NCI-H2029 (cell line): ENCODE results near the gene OPCML.

Experiments used
- DNase-seq: peaks from one replicate; lab custom pipeline; 2025; lab: John Stamatoyannopoulos, UW

Gene OPCML

DNA sequence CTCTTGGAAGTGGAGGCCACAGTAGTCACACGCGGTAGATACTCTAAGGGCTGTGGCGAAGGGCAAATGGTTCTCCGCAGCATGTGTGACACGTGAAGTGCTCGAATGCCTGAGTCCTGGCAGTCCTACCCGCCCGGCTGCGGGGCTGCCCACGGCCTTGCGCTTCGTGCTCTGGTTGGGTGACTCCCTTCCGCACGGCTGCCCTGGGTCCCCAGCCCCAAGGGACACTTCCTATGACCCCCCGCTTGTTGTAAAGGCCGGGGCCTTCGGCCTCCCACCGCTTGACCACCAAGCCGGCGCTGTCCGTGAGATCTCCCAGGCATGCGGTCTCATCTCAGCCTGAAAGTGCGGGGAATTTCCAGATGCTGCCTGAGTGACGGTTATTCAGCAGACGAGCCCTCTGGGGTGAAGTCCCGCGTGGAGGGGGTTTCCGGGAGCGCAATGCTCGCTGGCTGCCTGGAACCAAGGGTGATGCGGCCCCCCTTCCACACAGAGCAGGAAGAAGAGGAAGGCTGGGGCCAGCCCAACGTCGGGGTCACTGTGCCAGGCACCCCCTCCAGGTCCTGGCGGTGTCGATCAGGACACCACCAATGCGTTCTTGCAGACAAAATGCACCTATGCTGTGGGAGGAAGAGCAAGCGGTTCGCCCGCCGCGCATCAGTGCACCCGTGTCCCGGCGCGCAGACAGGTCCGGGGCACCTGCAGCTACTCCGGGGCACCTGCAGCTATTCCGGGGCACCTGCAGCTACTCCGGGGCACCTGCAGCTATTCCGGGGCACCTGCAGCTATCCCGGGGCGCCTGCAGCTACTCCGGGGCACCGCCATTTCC is 171.2 kb downstream of the OPCML start:
- no peak for DNase-seq

DNA sequence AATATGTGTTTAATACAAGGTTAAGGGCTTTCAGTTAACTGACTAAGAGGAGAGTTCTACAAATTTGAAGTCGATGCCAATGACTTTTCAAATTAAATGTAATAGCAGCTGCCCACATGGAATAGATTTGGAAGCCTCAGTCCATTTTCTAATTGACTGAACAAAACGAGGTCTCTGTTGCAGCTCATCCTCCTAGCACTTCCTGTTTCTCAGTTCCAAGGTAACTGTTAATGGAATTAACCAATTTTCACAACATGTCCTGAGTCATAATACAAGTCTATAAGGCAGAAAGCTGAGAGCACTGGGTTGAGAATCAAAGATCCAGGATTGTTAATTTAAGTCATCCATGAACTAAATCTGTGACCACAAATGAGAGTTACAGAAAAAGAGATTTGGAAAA is 177.2 kb downstream of the OPCML start:
- DNase-seq, result no peak

DNA sequence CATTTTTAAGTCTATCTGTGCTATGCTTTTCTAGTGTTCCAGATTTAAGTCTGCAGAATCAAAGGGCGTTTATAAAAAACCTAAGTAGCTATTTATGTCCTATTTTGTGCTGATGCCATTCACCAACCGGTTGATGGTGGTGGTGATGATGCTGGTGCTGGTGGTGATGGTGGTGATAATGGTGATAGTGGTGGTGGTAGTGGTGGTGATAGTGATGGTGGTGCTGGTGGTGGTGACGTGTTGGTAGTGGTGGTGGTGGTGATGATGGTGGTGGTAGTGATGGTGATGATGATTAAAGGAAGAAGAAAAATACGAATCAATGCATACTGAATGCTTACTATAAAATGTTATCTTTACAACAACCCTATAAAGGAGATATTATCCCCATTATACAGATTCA is 178.2 kb downstream of the OPCML start:
- DNase-seq, result no peak

DNA sequence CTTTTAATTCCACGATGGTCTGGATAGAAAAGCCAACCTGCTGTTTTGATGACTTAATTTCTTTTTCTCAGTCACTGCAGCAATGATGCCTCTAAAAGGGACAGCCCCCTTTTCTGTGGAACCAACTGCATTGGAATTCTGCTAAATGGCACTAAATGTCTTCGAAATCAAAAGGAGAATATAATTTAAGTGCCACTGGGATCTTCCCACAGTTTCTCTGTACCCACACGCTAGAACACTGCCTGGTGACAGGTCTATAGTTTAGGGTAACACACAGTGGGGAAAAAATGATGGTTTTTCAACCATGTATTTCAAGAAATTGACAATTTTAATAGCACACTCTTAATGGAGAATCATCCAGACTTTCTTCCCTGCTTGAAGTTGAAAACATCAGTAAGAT is 182.3 kb downstream of the OPCML start:
- DNase-seq, result no peak

DNA sequence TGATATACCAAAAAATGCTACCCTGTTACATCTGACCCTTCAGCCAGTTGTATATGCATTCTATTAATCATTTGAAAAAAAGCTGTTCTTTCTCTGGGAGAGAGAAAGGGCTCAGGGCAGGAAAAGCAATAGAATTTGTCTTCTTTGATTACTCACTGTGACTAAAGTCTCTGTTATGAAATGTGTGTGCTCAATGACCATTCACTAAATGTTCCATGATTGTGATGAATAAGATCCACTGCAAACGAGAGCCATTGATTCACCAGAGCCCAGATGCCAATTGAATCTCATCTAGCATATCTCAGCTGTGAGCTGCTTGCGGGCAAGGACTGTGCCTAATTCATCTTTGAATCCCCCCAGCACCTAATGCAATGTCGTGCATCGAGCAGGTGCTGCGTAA is 184.3 kb downstream of the OPCML start:
- no peak for DNase-seq

DNA sequence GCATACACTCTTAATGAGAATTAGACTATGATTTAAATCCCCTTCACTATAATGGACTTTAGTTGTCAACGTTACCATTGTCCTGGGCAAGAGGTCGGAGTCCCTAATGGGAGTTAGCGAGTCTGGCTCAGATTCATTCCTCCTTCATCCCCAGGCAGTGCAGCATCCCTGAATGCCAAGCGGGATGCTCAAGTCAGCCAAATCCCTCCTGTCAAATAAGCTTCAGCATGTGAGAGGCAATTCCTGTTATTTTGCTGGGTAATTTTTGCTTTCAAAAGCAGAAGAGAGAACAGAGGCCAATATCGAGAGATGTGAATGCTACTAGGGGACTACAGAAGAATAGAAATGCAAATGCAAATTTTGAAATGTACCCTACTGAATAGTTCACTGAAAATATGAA is 186.2 kb downstream of the OPCML start:
- DNase-seq, result no peak

DNA sequence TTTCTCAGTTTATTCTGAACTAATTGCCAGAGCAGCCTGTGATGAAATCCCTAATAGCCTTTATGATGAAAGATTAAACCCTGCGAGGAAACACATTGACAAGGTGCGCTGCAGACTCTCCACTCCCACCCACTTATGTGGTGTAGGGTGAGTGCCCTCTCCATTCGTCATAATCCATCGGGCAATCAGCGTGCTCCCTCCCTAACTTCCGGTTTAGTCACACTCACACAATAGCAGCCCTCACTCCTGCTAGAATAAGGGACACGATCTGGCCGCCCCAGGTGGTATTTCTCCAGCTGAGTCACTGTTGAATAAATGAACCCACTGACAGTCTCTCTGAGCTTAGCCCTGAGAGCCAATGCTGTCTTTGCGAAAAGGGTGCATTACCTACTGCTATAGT is 188.3 kb downstream of the OPCML start:
- DNase-seq, result peak; percentile 3

DNA sequence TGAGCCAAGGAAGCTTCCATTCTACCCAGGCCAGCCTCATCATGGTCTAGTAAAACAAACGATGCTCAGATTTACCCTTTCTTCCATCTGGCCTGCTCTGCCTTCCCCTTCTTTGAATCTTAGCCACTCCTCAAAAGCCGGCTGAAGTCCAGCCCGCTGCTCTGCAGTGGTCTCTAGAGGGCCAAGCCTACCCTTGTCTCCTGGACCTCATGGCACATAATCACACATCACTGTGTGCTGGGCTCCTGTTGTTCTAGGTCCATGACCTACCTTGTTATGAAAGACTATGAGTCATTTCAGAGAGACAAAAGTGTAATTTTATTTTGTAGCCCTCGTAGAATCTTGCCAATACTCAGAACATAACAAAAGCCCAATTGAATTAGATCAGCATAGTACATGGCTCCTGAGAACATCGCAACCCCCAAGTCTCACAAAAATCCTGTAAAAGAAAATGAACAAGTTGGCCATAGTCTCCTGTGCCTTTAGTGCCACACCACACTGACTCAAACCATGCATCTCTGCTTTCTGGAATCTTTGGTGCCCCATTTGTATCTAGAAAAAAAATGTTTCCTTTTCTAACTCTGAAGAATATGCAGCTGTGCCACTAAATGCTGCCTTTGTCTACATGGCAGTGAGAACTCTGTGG is 192.7 kb downstream of the OPCML start:
- no peak for DNase-seq

DNA sequence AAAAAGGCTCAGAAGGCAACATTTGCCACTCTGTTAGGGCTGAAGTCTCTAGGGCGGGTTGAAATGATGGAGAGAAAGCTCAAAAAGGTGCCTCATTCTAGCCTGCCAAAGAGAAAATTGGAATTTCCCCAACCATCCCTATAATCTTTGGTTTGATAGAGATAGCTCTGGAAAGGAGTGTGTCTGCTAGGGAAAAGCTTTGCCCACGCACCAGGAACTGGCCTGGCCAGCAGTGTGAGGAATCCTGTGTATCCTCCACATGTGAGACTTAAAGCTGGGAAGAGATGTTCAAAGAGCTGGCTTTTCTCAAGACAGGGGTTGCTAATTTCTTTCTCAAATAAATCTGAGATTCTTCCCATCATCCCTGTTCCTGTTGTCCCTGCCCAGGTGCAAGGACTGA is 193.7 kb downstream of the OPCML start:
- DNase-seq, result no peak

DNA sequence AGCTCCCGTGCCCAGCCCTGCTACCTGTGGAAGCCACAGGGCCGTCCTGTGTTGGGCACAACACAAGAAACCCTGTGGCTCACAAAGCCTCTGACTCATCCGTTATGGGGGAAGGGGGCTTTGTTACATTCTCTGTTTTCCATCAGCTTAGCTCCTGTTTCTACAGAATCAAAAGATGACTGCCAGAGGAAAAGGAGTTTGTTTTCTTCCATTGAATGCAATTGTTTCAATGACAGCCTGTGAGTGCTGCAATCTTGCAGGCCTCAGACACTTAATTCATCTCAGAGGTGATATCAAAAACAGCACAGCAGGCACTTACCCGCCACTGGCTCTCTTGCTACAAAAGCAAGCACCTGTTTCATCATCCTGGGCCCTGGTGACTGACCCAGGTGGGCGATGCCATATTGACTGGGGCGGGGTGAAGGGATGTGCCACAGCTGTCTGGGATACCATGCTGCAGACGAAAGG is 194.3 kb downstream of the OPCML start:
- no peak for DNase-seq

DNA sequence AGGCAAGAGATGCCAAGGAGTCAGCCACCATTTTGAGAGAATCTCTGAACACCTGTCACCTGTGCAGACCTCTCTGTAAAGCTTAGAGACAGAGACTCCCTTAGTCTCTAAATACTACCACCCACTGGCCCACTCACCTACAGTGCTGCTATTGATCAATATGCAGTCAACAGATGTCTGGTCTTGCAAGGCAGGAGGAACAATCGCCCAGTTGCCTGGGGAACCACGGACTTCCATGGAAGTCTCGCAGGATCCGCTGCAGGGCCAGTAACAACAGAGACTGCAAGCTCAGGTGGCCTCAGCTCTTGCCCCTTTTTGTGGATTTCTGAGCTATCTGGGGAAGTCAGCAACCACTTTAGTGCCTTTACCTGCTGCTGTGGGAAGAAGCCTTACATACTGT is 195.1 kb downstream of the OPCML start:
- no peak for DNase-seq

DNA sequence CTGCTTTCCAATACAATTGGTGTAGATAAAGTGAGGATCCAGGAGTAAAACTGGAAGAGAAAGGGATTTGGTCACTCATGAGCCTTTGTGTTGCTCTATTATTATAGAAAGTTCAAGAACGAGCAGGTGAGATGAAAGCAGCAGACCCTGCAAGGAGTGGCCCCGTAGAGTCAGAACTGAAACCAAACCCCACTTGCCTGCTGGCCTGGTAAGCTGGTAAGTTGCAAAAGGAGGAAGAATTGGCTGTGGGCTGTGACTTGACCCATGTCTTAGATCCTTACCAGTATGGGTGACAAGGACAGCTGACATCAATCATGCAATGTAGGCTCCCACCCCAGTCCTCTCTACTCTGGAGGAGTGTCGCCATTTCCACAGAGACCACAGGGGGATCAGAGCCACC is 201.3 kb downstream of the OPCML start:
- no peak for DNase-seq

DNA sequence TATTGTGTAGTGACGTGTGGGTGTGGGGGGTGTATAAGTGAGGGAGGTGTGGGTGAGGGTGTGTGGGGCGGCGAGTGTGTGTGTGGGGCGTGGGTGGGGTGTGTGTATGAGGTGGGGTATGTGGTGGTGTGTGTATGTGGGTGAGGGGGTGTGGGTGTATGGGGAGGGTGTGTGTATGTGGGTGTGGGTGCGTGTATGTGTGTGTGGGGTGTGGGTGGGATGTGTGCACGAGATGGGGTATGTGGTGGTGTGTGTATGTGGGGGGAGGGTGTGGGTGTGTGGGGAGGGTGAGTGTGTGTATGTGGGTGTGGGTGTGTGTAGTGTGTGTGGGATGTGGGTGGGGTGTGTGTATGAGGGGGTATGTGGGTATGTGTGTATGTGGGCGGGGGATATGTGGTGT is 205.5 kb downstream of the OPCML start:
- no peak for DNase-seq

DNA sequence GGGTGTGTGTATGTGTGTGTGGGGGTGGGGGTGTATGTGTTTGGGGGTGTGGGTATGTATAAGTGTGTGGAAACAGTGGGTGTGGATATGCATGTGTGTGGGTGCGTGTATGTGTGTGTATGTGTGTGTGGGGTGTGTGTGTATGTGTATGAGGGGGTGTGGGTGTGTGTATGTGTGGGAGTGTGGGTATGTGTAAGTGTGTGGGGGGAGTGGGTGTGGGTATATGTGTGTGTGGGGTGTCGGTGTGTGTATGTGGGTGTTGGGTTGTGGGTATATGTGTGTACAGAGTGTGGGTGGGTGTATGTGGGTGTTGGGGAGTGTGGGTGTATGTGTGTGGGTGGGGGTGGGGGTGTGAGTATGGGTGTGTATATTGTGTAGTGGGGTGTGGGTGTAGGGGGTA is 206.0 kb downstream of the OPCML start:
- no peak for DNase-seq

DNA sequence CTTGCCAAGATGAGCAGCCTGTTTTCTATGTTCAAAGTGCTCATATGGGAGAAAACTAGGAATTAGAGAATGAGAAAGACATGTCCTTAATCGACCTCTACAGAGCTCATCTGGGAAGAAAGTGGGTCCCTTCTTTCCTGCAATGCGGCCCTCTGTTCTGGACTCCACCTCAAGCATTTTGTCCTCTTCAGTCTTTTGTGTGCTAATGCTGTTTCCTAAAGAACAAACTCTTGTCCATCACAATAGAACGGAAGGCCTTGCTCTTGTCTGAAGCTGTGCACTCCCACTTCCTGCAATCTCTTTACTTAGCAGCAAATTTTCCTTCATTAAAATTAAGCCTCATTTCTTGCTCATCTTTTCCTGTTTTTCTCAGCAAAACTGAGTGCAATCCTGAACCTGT is 206.6 kb downstream of the OPCML start:
- no peak for DNase-seq

DNA sequence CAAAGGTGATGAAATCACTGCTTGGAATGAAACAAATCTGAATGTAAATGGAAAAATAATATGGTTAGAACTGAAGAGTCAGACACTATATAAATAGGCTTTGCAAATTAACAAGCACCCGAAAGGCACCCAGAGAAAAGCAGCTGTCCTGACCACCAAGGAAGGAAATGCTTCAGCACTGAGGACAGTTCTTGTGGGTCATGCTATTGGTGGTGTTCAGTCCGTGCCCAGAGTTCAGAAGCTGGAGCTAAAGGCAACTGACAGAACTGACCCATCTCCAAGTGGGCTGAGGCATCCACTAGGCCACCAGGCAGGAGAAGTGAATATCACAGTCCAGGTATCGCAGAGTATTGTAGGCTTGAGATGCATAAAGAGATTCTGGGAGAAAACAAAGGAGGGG is 208.9 kb downstream of the OPCML start:
- no peak for DNase-seq

DNA sequence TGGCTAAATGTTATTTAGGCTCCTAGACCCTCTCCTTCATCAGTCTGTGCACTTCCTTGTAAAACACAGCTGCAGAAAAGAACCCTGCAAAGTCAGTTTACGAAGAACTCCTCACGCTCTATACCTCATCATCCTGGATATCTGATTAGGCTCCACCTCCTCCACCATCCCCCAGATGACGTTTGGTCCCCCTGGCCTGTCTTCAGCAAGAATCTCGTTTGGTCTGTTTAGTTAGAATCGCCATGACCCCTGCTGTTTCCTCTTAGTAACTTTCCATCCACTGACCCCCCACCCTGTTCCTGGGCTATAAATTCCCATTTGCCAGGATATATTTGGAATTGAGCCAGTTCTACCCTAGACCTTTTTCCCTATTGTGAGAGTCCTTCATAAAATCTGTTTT is 214.1 kb downstream of the OPCML start:
- no peak for DNase-seq

DNA sequence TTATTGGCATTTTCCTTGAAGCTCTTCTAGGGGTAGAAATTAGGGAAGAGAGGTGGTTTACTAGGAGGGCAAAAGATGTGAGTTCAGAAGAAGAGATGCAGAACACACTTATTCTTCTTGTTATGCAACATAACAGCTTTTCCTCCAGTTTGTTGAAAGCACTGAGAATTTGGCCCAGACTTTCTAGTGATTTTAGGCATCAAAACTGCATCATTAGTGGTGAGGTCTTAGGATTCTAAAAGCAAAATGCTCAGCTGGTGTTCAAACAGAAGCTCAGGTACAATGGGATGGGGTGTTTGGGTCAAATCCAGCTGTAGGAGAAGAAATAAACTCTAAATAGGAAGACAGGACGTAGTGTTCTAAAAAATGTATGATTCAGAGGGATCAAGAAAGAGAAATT is 221.1 kb downstream of the OPCML start:
- DNase-seq, result no peak

DNA sequence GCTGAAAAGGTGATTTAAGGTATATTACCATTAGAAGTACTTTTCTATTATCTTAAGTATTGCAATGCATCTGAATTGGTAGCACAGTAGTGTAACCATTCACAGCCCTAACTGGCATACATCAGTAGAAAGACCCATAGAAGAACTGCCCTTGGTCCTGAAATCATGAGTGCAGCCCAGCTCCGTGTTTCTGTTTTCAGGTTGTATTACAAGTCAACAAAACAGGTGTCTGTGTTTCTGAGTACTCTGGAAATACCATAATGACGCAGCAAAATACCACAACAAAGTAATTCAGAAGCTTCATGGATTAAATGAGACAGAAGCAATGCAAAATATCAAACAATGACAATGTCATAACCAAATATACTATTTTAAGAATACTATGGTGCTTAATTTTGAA is 226.3 kb downstream of the OPCML start:
- DNase-seq, result no peak

DNA sequence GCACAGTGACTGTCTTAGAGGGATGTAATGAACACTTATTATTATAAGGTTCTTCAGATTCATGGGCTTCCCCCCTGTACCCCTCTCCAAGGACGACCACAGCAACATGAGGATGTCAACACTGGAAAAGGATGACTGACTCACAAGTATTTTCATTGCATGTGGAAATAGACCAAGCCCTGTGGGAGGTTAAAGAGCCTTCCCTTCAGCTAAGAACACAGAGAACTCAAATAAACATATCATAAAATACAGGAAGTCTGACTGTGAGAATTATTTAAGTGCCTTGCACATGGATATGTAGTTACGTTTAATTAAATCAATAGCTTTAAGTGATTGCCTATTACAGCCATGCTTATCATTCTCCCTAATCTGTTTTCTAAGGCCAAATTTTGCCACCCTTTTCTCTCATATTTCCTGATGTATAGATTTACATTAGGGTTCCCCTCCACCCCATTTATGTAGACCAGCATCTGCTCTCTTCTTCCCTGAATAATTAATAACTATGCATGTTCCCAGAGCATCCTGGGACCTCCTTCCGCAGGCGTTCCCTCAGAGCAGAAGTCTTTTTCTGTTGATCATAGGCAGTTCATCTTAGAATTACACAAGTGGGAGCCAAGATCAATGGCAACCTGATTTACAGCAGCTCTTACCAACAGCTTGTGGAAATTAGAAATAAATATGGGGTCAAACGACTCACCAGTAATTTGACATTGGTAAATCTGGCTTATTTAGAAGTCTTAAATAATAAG is 226.9 kb downstream of the OPCML start:
- DNase-seq, result no peak

DNA sequence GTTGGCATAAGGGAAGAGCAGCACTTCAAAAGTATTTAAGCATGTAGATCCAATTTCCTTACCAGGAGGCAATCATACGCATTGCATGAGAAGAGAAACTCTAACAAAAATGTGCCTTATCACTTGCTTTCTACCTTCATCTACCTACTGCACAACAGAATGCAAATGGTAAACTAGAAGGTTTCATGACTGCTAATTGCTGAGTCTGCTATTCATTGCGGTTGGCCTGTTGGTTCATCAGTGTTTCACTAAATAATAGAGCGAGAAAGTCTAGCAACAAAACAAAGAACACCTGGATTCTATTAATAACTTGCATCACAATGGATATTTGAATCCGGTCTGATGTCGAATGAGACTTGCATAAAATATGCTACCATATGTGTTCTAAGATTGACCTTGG is 229.0 kb downstream of the OPCML start:
- no peak for DNase-seq

DNA sequence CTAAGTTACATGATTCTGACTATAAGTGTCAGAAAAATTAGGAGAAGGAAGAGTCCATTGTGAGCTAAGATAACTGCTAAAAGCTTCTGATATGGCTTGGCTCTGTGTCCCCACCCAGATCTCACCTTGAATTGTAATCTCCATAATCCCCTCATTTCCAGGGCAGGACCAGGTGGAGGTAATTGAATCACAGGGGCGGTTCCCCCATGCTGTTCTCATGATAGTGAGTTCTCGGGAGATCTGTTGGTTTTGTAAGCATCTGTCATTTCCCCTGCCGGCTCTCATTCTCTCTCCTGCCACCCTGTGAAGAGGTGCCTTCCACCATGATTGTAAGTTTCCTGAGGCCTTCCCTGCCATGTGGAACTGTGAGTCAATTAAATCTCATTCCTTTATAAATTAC is 230.2 kb downstream of the OPCML start:
- no peak for DNase-seq

DNA sequence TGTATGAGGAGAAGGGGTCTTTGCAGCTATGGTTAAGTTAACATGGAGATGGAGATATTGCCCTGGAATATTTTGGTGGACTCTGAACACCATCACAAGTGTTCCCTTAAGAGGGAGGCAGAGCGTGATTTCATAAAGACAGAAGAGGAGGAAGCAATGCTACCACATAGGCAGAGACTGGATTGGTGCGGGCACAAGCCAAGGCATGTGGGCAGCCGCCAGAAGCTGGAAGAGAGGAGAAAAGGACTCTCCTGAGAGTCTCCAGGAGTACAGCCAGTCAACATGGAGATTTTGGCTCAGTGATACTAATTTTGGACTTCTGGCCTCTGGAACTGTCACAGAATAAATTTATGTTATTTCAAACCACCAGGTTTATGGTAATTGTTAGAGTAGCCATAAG is 231.6 kb downstream of the OPCML start:
- DNase-seq, result no peak
